Body of pancreas (tissue), 4 donors: Measurements from ENCODE around the gene EFNA5. TPM values are rescaled to one million over a fixed set of nuclear protein-coding genes. Genes with fewer than 3 reads are reported as not detected.

ENCODE experiments used
- ATAC-seq: fragments of 150-250 bp; one replicate; pipeline ENCODE4 v1.9.1; 2016
- DNase-seq, 4 donors: peaks; one replicate each; pipeline ENCODE4 v3.0.0-alpha.2; 2019
- H3K27ac ChIP-seq, 4 donors: fragments of 200-600 bp; sonication (generic); 1 replicate in 3 of 4; 2 replicates in 1 of 4; pipeline versions ENCODE4 v1.5.1 to v1.6.1; 2016 to 2019; ENCODE audit warnings: mild to moderate bottlenecking in 1 of 4, mixed read lengths in 1 of 4, moderate library complexity in 1 of 4
- H3K27me3 ChIP-seq, 2 donors: fragments of 200-600 bp; sonication (generic); one replicate each; pipeline ENCODE4 v1.6.0; 2016; ENCODE audit warnings: mild to moderate bottlenecking in 1 of 2
- H3K36me3 ChIP-seq, 2 donors: fragments of 200-600 bp; sonication (generic); replicated peaks in 1 of 2; 2 replicates each; pipeline ENCODE4 v1.5.1; 2016; ENCODE audit warnings: low read depth in 2 of 2; ENCODE audit not compliant: insufficient read depth in 1 of 2
- H3K4me1 ChIP-seq: fragments of 200-600 bp; sonication (generic); one replicate; pipeline ENCODE4 v1.6.0; 2016
- H3K4me3 ChIP-seq, 2 donors: fragments of 200-600 bp; sonication (generic); 1 replicate in 1 of 2; 2 replicates in 1 of 2; pipeline ENCODE4 v1.5.1; 2016 to 2019
- H3K9me3 ChIP-seq, 3 donors: fragments of 200-600 bp; sonication (generic); 1 replicate in 2 of 3; 2 replicates in 1 of 3; pipeline ENCODE4 v1.5.1; 2016
- CTCF ChIP-seq, 7 experiments: fragments of 450-650 bp in 4 of 7; fragments of 200-600 bp in 3 of 7; sonication (generic) in 3 of 7; IDR thresholded peaks; one replicate each; pipeline ENCODE4 v1.5.1; 2016 to 2019; ENCODE audit warnings: antibody characterized with exemption in 7 of 7
- POLR2A ChIP-seq, 3 donors: fragments of 450-650 bp; IDR thresholded peaks; one replicate each; pipeline ENCODE4 v1.6.1; 2016; ENCODE audit warnings: antibody characterized with exemption in 3 of 3, mild to moderate bottlenecking in 2 of 3
- WGBS, 2 donors: methylation state at CpG; one replicate each; pipeline ENCODE4 v1.1.5; 2017; 5-methylcytosine and 5-hydroxymethylcytosine counted together
- intact Hi-C: fragments of 100-400 bp; cut with DNase I; formaldehyde crosslinking; loops from one replicate; pipeline ENCODE4 v1.15.1; 2023
- total RNA-seq, 2 donors: library from RNA; depleted of rRNA; stranded (reverse); fragments of >200 nt; gene quantifications; one replicate each; pipeline ENCODE4 v1.1.0, GENCODE V29; 2016

The EFNA5 gene
- total RNA-seq, 2 donors from 2014 or later = 1.3 to 3.4 TPM

- TF ChIP-seq POLR2A (IDR thresholded peaks at IDR 0.05) (no peak), CTCF (IDR thresholded peaks at IDR 0.05) (no peak)
- Histone ChIP-seq H3K27ac (no peak overlapping the region), H3K4me3 (no peak overlapping the region), H3K27me3 (no peaks in the 10 kb centered on the region), H3K4me1 (no peaks in the 10 kb centered on the region), H3K9me3 (no peaks in the 10 kb centered on the region), H3K36me3 (no peaks in the 10 kb centered on the region)
- no peak for ATAC-seq
- intact Hi-C loops = no loop called here
- no peak for DNase-seq
- 64 to 65% methylated on average over 7 of the region's 7 CpGs for WGBS, 2 donors
These were observed 302.1 kb downstream of the EFNA5 start for GRCh38 chr5:107368615-107369014.

DNA sequence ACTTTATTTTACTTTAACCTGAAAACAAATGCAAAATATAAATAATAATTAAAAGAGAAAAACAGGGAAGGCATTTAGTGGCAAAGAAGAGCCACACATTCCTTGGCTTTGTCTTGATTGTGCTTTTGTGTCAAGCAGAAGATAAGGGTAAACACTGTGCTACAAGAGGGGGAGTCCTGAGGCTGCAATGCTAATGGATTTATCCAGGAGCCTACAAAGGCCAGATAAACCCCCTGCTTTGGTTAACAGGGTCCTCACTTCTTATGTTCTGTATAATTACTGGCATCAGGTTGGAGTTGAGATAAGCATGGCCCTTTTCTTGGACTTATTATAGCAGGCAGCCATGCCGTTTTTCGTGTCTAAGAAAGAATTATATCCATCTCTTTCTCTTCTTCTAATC, 302.8 kb downstream of the EFNA5 start:
- Histone ChIP-seq H3K36me3 (no peaks in the 10 kb centered on the region), H3K27ac (no peak overlapping the region), H3K4me3 (no peak overlapping the region), H3K9me3 (no peaks in the 10 kb centered on the region), H3K4me1 (no peaks in the 10 kb centered on the region), H3K27me3 (no peaks in the 10 kb centered on the region)
- intact Hi-C loops = no loop called here
- TF ChIP-seq POLR2A (IDR thresholded peaks at IDR 0.05) (no peak), CTCF (IDR thresholded peaks at IDR 0.05) (no peak)
- no peak for DNase-seq
- no peak for ATAC-seq
- WGBS, 2 donors = 74 to 79% methylated on average over 2 of the region's 2 CpGs

- intact Hi-C loops = no loop called here
- Histone ChIP-seq H3K27ac (no peak overlapping the region), H3K4me1 (no peaks in the 10 kb centered on the region), H3K9me3 (no peaks in the 10 kb centered on the region), H3K27me3 (no peaks in the 10 kb centered on the region), H3K36me3 (no peaks in the 10 kb centered on the region), H3K4me3 (no peak overlapping the region)
- ATAC-seq (no peak), DNase-seq (no peak)
- 72 to 75% methylated on average over 4 of the region's 4 CpGs for WGBS, 2 donors
- TF ChIP-seq CTCF (IDR thresholded peaks at IDR 0.05) (no peak), POLR2A (IDR thresholded peaks at IDR 0.05) (no peak)
These were observed 303.3 kb downstream of the EFNA5 start for GRCh38 chr5:107367480-107367879.

GRCh38 chr5:107365320-107366109, 305.2 kb downstream of the EFNA5 start:
- H3K27ac ChIP-seq = no peak overlapping the region
- WGBS, 2 donors = 57 to 76% methylated on average over 10 of the region's 10 CpGs
- no peak overlapping the region for H3K4me3 ChIP-seq
- TF ChIP-seq CTCF (IDR thresholded peaks at IDR 0.05) (no peak), POLR2A (IDR thresholded peaks at IDR 0.05) (no peak)
- intact Hi-C loops = no loop called here
- ATAC-seq = no peak
- H3K4me1 ChIP-seq = no peaks in the 10 kb centered on the region
- H3K27me3 ChIP-seq = no peaks in the 10 kb centered on the region
- no peaks in the 10 kb centered on the region for H3K36me3 ChIP-seq
- no peak for DNase-seq
- H3K9me3 ChIP-seq = no peaks in the 10 kb centered on the region
